ENCODE measurements around the gene CSF3R. TPM values are rescaled to one million over a fixed set of nuclear protein-coding genes. Genes with fewer than 3 reads are reported as not detected.

The CSF3R gene
- total RNA-seq, 1 donor from 2014 or later = 0.20 TPM

DNA sequence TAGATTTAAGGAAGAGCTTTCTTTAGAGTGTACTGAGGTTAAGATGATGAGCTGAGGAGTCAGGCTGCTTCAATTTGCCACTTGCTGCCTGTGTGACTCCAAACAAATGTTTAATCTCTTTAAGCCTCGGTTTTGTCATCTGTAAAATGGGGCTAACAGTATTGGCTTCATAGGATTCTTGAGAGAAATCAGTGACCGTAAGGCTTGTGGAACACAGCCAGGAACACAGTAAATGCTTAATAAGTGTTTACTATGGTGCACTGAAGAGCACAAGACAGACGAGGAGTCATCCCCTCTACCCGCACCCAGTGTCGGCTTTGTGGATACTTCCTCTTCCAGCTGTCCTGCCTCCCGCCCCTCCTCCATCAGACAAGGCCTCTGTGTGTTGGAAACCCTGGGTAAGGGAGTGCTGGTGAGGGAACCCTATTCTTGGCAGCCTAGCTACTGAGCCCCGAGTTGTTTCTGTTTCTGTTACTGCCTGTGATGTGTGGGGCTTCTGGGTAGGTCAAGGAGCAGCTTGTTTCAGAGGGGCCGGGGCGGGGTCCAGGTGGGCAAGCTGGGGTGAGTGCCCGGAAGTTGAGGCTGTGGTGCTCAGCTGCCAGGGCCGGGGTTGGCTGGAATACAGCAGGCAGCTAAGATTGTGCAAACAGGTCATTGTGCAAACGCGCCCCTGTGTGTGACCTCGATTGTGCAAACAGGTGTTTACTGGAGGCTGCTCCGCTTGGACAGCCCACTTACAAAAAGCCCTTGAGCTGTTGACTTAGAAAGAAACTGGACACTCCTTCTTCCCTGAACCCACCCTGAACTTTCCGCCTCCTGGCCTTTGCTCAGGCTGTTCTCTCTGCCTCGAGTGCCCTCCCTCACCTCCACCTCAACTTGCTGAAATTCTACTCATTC lies 4.0 kb upstream of the CSF3R start:
- Histone ChIP-seq H3K4me2 (ENCODE audit: low read length) (no peak overlapping the region), H3K9ac (ENCODE audit: low read length) (no peak overlapping the region), H3K36me3 (ENCODE audit: insufficient read depth, low read length) (no peaks in the 10 kb centered on the region), H3K27me3 (ENCODE audit: insufficient read depth, low read length) (peaks cover 9% of the 10 kb centered on the region), H4K20me1 (ENCODE audit: insufficient read depth, low read length) (no peaks in the 10 kb centered on the region), H3K9me3 (ENCODE audit: insufficient read depth, low read depth, low read length) (no peaks in the 10 kb centered on the region), H3K27ac (ENCODE audit: low read depth, low read length) (no peak overlapping the region), H3K4me1 (ENCODE audit: insufficient read depth, low read length) (no peaks in the 10 kb centered on the region), H2AFZ (ENCODE audit: low read depth, low read length) (no peak overlapping the region), H3K4me3 (ENCODE audit: insufficient read depth, low read depth, low read length) (no peak overlapping the region), H3K79me2 (ENCODE audit: insufficient read depth, low read length) (no peaks in the 10 kb centered on the region)
- Mint-ChIP-seq H3K36me3 (ENCODE audit: low read depth, unreplicated experiment) (no peaks in the 10 kb centered on the region), H3K9me3 (ENCODE audit: unreplicated experiment) (no peaks in the 10 kb centered on the region), H3K27ac (ENCODE audit: unreplicated experiment) (no peak overlapping the region), H3K4me1 (ENCODE audit: low read depth, unreplicated experiment) (peaks cover 6% of the 10 kb centered on the region), H3K27me3 (ENCODE audit: low read depth, unreplicated experiment) (peaks cover 9% of the 10 kb centered on the region), H3K4me3 (ENCODE audit: unreplicated experiment) (no peak overlapping the region)
- no peak for FAIRE-seq
- no peak for DNase-seq (ENCODE audit: low read depth)
- TF ChIP-seq CTCF (IDR thresholded peaks at IDR 0.05; ENCODE audit: insufficient read depth, low read depth, low read length) (no peak), EZH2 (IDR thresholded peaks at IDR 0.05; ENCODE audit: insufficient read depth, low read length) (no peak)

DNA sequence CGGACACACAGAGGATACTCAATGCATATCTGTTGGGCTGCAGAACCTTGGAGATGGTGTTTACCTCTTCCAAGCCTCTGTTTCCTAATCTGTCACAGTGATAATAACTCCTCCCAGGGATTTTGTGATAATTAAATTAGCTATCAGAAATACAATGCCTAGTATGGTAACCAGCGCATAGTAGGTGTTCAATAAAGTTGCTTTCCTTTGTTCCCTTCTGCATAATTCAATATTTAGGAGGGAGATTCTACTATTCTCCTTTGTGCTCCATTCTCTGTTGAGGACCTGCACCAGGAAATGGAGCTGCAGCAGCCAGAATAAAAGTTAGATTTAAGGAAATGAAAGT lies 3.4 kb upstream of the CSF3R start:
- Histone ChIP-seq H3K27ac (ENCODE audit: low read depth, low read length) (no peak overlapping the region), H3K4me1 (ENCODE audit: insufficient read depth, low read length) (no peaks in the 10 kb centered on the region), H3K9me3 (ENCODE audit: insufficient read depth, low read depth, low read length) (no peaks in the 10 kb centered on the region), H3K9ac (ENCODE audit: low read length) (no peak overlapping the region), H4K20me1 (ENCODE audit: insufficient read depth, low read length) (no peaks in the 10 kb centered on the region), H3K27me3 (ENCODE audit: insufficient read depth, low read length) (peaks cover 13% of the 10 kb centered on the region), H3K4me2 (ENCODE audit: low read length) (no peak overlapping the region), H2AFZ (ENCODE audit: low read depth, low read length) (no peak overlapping the region), H3K36me3 (ENCODE audit: insufficient read depth, low read length) (no peaks in the 10 kb centered on the region), H3K4me3 (ENCODE audit: insufficient read depth, low read depth, low read length) (no peak overlapping the region), H3K79me2 (ENCODE audit: insufficient read depth, low read length) (no peaks in the 10 kb centered on the region)
- Mint-ChIP-seq H3K4me1 (ENCODE audit: low read depth, unreplicated experiment) (peaks cover 7% of the 10 kb centered on the region), H3K4me3 (ENCODE audit: unreplicated experiment) (no peak overlapping the region), H3K27ac (ENCODE audit: unreplicated experiment) (no peak overlapping the region), H3K36me3 (ENCODE audit: low read depth, unreplicated experiment) (no peaks in the 10 kb centered on the region), H3K9me3 (ENCODE audit: unreplicated experiment) (no peaks in the 10 kb centered on the region), H3K27me3 (ENCODE audit: low read depth, unreplicated experiment) (peaks cover 10% of the 10 kb centered on the region)
- FAIRE-seq (no peak), DNase-seq (ENCODE audit: low read depth) (no peak)
- TF ChIP-seq CTCF (IDR thresholded peaks at IDR 0.05; ENCODE audit: insufficient read depth, low read depth, low read length) (no peak), EZH2 (IDR thresholded peaks at IDR 0.05; ENCODE audit: insufficient read depth, low read length) (no peak)

DNA sequence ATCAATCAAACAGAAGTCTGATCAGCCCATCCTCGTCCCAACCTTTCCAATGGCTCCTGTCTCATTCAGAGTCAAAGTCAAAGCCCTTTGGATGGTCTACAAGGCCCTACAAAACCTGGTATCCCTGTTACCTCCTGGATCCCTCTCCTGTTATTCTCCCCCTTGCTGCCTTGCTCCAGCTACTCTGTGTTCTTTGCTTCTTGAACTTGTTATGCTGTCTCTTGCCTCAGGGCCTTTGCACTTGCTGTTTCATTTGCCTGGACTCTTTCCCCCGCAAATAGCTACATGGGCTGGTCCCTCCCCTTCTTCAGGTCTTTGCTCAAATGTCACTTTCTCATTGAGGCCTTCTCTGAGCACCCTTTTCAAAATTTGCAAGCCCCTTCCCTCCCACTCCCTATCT lies 1.4 kb upstream of the CSF3R start:
- FAIRE-seq (no peak), DNase-seq (ENCODE audit: low read depth) (no peak)
- Mint-ChIP-seq H3K27ac (ENCODE audit: unreplicated experiment) (no peak overlapping the region), H3K9me3 (ENCODE audit: unreplicated experiment) (no peaks in the 10 kb centered on the region), H3K27me3 (ENCODE audit: low read depth, unreplicated experiment) (peaks cover 23% of the 10 kb centered on the region), H3K36me3 (ENCODE audit: low read depth, unreplicated experiment) (no peaks in the 10 kb centered on the region), H3K4me3 (ENCODE audit: unreplicated experiment) (no peak overlapping the region), H3K4me1 (ENCODE audit: low read depth, unreplicated experiment) (peaks cover 10% of the 10 kb centered on the region)
- no peak overlapping the region for H3K9ac ChIP-seq (ENCODE audit: low read length)
- TF ChIP-seq EZH2 (IDR thresholded peaks at IDR 0.05; ENCODE audit: insufficient read depth, low read length) (no peak), CTCF (IDR thresholded peaks at IDR 0.05; ENCODE audit: insufficient read depth, low read depth, low read length) (no peak)
- H3K9me3 ChIP-seq (ENCODE audit: insufficient read depth, low read depth, low read length) = no peaks in the 10 kb centered on the region
- no peak overlapping the region for H3K27ac ChIP-seq (ENCODE audit: low read depth, low read length)
- H3K27me3 ChIP-seq (ENCODE audit: insufficient read depth, low read length) = peaks cover 19% of the 10 kb centered on the region
- H4K20me1 ChIP-seq (ENCODE audit: insufficient read depth, low read length) = no peaks in the 10 kb centered on the region
- no peaks in the 10 kb centered on the region for H3K79me2 ChIP-seq (ENCODE audit: insufficient read depth, low read length)
- no peak overlapping the region for H2AFZ ChIP-seq (ENCODE audit: low read depth, low read length)
- H3K4me1 ChIP-seq (ENCODE audit: insufficient read depth, low read length) = no peaks in the 10 kb centered on the region
- H3K4me2 ChIP-seq (ENCODE audit: low read length) = no peak overlapping the region
- H3K36me3 ChIP-seq (ENCODE audit: insufficient read depth, low read length) = no peaks in the 10 kb centered on the region
- H3K4me3 ChIP-seq (ENCODE audit: insufficient read depth, low read depth, low read length) = no peak overlapping the region

Data from astrocyte (in vitro differentiated cells and primary cell).